Panc1 (cell line): ENCODE measurements around the gene GSTT4. TPM values are rescaled to one million over a fixed set of nuclear protein-coding genes. Genes with fewer than 3 reads are reported as not detected.

Source experiments
- ATAC-seq: fragments of 200-7000 bp; cut with Tn5 transposase; 2 replicates; pipeline ENCODE4 v1.9.1; 2020; ENCODE audit warnings: mild to moderate bottlenecking, moderate library complexity
- BruUV-seq: library from RNA; stranded (reverse); fragments of 400-500 nt; replicated peaks from 2 replicates; lab custom pipeline; 2021; lab: Mats Ljungman, UMichigan
- CTCF ChIA-PET: fragments of 300-600 bp; sonication (Branson Sonifier 250); formaldehyde crosslinking; loops from one replicate; lab custom pipeline; 2022; ENCODE audit warnings: antibody characterized with exemption; lab: Charles Lee
- POLR2A ChIA-PET: fragments of 300-600 bp; sonication (Branson Sonifier 250); formaldehyde crosslinking; loops from one replicate; lab custom pipeline; 2022; ENCODE audit warnings: antibody characterized with exemption; lab: Charles Lee
- DNase-seq: peaks from one replicate; pipeline ENCODE4 v3.0.0-alpha.2; 2010; ENCODE audit warnings: low read depth, low spot score
- H3K27ac ChIP-seq: 2 replicates; pipeline ENCODE4 v1.5.1; 2011; ENCODE audit warnings: mild to moderate bottlenecking, low read length, inconsistent platforms
- H3K27me3 ChIP-seq: fragments of 200-500 bp; sonication (Bioruptor generic); 2 replicates; pipeline ENCODE4 v1.6.0; 2014; ENCODE audit warnings: low read length, inconsistent platforms; ENCODE audit not compliant: control insufficient read depth, insufficient read depth
- H3K36me3 ChIP-seq: fragments of 200-500 bp; sonication (Bioruptor generic); 2 replicates; pipeline ENCODE4 v1.5.1; 2014; ENCODE audit warnings: inconsistent platforms, mild to moderate bottlenecking, low read length, moderate library complexity; ENCODE audit not compliant: control insufficient read depth, insufficient read depth
- H3K4me1 ChIP-seq: 2 replicates; pipeline ENCODE4 v1.5.1; 2011; ENCODE audit warnings: inconsistent platforms, mild to moderate bottlenecking, low read length, moderate library complexity; ENCODE audit not compliant: control insufficient read depth, insufficient read depth
- H3K4me3 ChIP-seq, 2 experiments: 2 replicates each; pipeline ENCODE4 v1.5.1; 2011 to 2012; ENCODE audit warnings: low read depth in 2 of 2, low read length in 2 of 2, mild to moderate bottlenecking in 2 of 2, inconsistent platforms in 1 of 2, moderate library complexity in 1 of 2
- H3K9me3 ChIP-seq: fragments of 200-500 bp; sonication (Bioruptor generic); 2 replicates; pipeline ENCODE4 v1.5.1; 2014; ENCODE audit warnings: low read depth, mild to moderate bottlenecking, inconsistent platforms, low read length, moderate library complexity; ENCODE audit not compliant: control insufficient read depth, insufficient read depth
- POLR2AphosphoS5 ChIP-seq: IDR thresholded peaks from 2 replicates; pipeline ENCODE4 v1.6.1; 2012; ENCODE audit warnings: mild to moderate bottlenecking, low read depth, low read length, moderate library complexity
- SIN3A ChIP-seq: IDR thresholded peaks from 2 replicates; pipeline ENCODE4 v1.6.1; 2012; ENCODE audit warnings: low read depth, mild to moderate bottlenecking, low read length, moderate library complexity, borderline replicate concordance; ENCODE audit not compliant: insufficient read depth
- TCF7L2 ChIP-seq: IDR thresholded peaks from 2 replicates; pipeline ENCODE4 v1.6.1; 2011; ENCODE audit warnings: mild to moderate bottlenecking, low read depth, low read length, inconsistent platforms
- in situ Hi-C: cut with HindIII; loops from 2 replicates; pipeline ENCODE4 v1.10.0; 2016; ENCODE audit warnings: low sequenced_read_pairs, low pct_unique_long_range_greater_than_20kb
- intact Hi-C: fragments of 100-400 bp; cut with micrococcal nuclease; formaldehyde crosslinking; loops from one replicate; pipeline ENCODE4 v1.10.0; 2022; ENCODE audit not compliant: unreplicated experiment
- total RNA-seq: library from RNA; stranded (reverse); gene quantifications from one replicate; pipeline ENCODE4 v1.2.1, GENCODE V29; 2021; ENCODE audit not compliant: unreplicated experiment
- TF ChIP-seq, protein P1 (sequence below), 2 experiments: IDR thresholded peaks; 2 replicates each; pipeline ENCODE4 v1.6.1; 2011 to 2012; ENCODE audit warnings: low read depth in 2 of 2, control low read depth in 1 of 2, low read length in 1 of 2, mild to moderate bottlenecking in 1 of 2, moderate library complexity in 1 of 2; ENCODE audit not compliant: insufficient read depth in 1 of 2
- TF ChIP-seq, protein P2 (sequence below): fragments of 450-650 bp; IDR thresholded peaks from 2 replicates; pipeline ENCODE4 v1.5.1; 2017; ENCODE audit warnings: mild to moderate bottlenecking

GSTT4 gene
- total RNA-seq, 1 experiment from 2014 or later = not detected

GRCh38 chr22:24002851-24003250 lies 2.4 kb downstream of the GSTT4 start:
- no peaks in the 10 kb centered on the region for H3K27me3 ChIP-seq
- no TSS peak for BruUV-seq
- in situ Hi-C loops = no loop called here
- no peaks in the 10 kb centered on the region for H3K4me1 ChIP-seq
- no peak for TF ChIP-seq POLR2AphosphoS5
- TF ChIP-seq, protein P1, sequence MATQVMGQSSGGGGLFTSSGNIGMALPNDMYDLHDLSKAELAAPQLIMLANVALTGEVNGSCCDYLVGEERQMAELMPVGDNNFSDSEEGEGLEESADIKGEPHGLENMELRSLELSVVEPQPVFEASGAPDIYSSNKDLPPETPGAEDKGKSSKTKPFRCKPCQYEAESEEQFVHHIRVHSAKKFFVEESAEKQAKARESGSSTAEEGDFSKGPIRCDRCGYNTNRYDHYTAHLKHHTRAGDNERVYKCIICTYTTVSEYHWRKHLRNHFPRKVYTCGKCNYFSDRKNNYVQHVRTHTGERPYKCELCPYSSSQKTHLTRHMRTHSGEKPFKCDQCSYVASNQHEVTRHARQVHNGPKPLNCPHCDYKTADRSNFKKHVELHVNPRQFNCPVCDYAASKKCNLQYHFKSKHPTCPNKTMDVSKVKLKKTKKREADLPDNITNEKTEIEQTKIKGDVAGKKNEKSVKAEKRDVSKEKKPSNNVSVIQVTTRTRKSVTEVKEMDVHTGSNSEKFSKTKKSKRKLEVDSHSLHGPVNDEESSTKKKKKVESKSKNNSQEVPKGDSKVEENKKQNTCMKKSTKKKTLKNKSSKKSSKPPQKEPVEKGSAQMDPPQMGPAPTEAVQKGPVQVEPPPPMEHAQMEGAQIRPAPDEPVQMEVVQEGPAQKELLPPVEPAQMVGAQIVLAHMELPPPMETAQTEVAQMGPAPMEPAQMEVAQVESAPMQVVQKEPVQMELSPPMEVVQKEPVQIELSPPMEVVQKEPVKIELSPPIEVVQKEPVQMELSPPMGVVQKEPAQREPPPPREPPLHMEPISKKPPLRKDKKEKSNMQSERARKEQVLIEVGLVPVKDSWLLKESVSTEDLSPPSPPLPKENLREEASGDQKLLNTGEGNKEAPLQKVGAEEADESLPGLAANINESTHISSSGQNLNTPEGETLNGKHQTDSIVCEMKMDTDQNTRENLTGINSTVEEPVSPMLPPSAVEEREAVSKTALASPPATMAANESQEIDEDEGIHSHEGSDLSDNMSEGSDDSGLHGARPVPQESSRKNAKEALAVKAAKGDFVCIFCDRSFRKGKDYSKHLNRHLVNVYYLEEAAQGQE (IDR thresholded peaks at IDR 0.05; ENCODE audit: insufficient read depth in 1 of 2, low read depth in 2 of 2, low read length in 1 of 2) = no peak
- TF ChIP-seq, protein P2, sequence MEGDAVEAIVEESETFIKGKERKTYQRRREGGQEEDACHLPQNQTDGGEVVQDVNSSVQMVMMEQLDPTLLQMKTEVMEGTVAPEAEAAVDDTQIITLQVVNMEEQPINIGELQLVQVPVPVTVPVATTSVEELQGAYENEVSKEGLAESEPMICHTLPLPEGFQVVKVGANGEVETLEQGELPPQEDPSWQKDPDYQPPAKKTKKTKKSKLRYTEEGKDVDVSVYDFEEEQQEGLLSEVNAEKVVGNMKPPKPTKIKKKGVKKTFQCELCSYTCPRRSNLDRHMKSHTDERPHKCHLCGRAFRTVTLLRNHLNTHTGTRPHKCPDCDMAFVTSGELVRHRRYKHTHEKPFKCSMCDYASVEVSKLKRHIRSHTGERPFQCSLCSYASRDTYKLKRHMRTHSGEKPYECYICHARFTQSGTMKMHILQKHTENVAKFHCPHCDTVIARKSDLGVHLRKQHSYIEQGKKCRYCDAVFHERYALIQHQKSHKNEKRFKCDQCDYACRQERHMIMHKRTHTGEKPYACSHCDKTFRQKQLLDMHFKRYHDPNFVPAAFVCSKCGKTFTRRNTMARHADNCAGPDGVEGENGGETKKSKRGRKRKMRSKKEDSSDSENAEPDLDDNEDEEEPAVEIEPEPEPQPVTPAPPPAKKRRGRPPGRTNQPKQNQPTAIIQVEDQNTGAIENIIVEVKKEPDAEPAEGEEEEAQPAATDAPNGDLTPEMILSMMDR = no peak
- no peak for TF ChIP-seq TCF7L2
- no peak for TF ChIP-seq SIN3A
- H3K36me3 ChIP-seq = no peaks in the 10 kb centered on the region
- CTCF ChIA-PET = no interaction called here
- POLR2A ChIA-PET = no interaction called here
- H3K27ac ChIP-seq = no peak overlapping the region
- H3K9me3 ChIP-seq = no peaks in the 10 kb centered on the region
- intact Hi-C loops = no loop called here
- H3K4me3 ChIP-seq = no peak overlapping the region
- no peak for ATAC-seq
- DNase-seq = no peak

- H3K4me3 ChIP-seq = no peak overlapping the region
- no peak overlapping the region for H3K27ac ChIP-seq
- no TSS peak for BruUV-seq
- ATAC-seq (no peak), DNase-seq (no peak)
- TF ChIP-seq, protein P1 (IDR thresholded peaks at IDR 0.05; ENCODE audit: insufficient read depth in 1 of 2, low read depth in 2 of 2, low read length in 1 of 2) = no peak
- TF ChIP-seq POLR2AphosphoS5 = no peak
- TF ChIP-seq, protein P2 = no peak
- TF ChIP-seq TCF7L2 = no peak
- TF ChIP-seq SIN3A = no peak
- POLR2A ChIA-PET = no interaction called here
- in situ Hi-C loops = no loop called here
- CTCF ChIA-PET = no interaction called here
- H3K9me3 ChIP-seq = no peaks in the 10 kb centered on the region
- no peaks in the 10 kb centered on the region for H3K36me3 ChIP-seq
- no peaks in the 10 kb centered on the region for H3K4me1 ChIP-seq
- no peaks in the 10 kb centered on the region for H3K27me3 ChIP-seq
- intact Hi-C loops = no loop called here
Measured at GRCh38 chr22:24002272-24002671, 3.0 kb downstream of the GSTT4 start.
